Endometrial microvascular endothelial cells (primary cell): ENCODE measurements around the gene RBBP8. TPM values are rescaled to one million over a fixed set of nuclear protein-coding genes. Genes with fewer than 3 reads are reported as not detected.

Experiments
- in situ Hi-C: cut with HindIII; loops from 2 replicates; pipeline ENCODE4 v1.10.0; 2017; ENCODE audit warnings: low sequenced_read_pairs, low pct_unique_long_range_greater_than_20kb; ENCODE audit errors: inconsistent ontology term
- total RNA-seq: library from RNA; depleted of rRNA; stranded (reverse); fragments of >200 nt; gene quantifications from one replicate; pipeline ENCODE4 v1.2.3, GENCODE V29; 2015; ENCODE audit errors: inconsistent ontology term

RBBP8 gene
- total RNA-seq, 1 donor from 2014 or later: 12.6 TPM

GRCh38 chr18:23049698-23050373 lies 116.7 kb downstream of the RBBP8 start:
- in situ Hi-C loops: no loop called here

- in situ Hi-C loops: no loop called here
Observed at GRCh38 chr18:23053776-23054457, 120.8 kb downstream of the RBBP8 start.

GRCh38 chr18:23054553-23054952 lies 121.4 kb downstream of the RBBP8 start:
- in situ Hi-C loops: no loop called here

- in situ Hi-C loops: no loop called here
Observed at GRCh38 chr18:23056315-23056714, 123.2 kb downstream of the RBBP8 start.

GRCh38 chr18:23057096-23057495 lies 124.0 kb downstream of the RBBP8 start:
- in situ Hi-C loops: no loop called here

- in situ Hi-C loops: no loop called here
Observed at GRCh38 chr18:23058746-23059415, 125.8 kb downstream of the RBBP8 start.

- in situ Hi-C loops: no loop called here
Observed at GRCh38 chr18:23059541-23060465, 126.7 kb downstream of the RBBP8 start.

- in situ Hi-C loops: no loop called here
Observed at GRCh38 chr18:23062011-23062410, 128.9 kb downstream of the RBBP8 start.

GRCh38 chr18:23063502-23063901 lies 130.4 kb downstream of the RBBP8 start:
- in situ Hi-C loops: no loop called here

GRCh38 chr18:23065234-23065806 lies 132.2 kb downstream of the RBBP8 start:
- in situ Hi-C loops: no loop called here

GRCh38 chr18:23066060-23066459 lies 132.9 kb downstream of the RBBP8 start:
- in situ Hi-C loops: no loop called here

- in situ Hi-C loops: no loop called here
Observed at GRCh38 chr18:23066504-23067039, 133.4 kb downstream of the RBBP8 start.

- in situ Hi-C loops: no loop called here
Observed at GRCh38 chr18:23067236-23067635, 134.1 kb downstream of the RBBP8 start.

GRCh38 chr18:23068011-23068410 lies 134.9 kb downstream of the RBBP8 start:
- in situ Hi-C loops: no loop called here

- in situ Hi-C loops: no loop called here
Observed at GRCh38 chr18:23068570-23069310, 135.6 kb downstream of the RBBP8 start.

GRCh38 chr18:23069481-23069880 lies 136.4 kb downstream of the RBBP8 start:
- in situ Hi-C loops: no loop called here

- in situ Hi-C loops: no loop called here
Observed at GRCh38 chr18:23069898-23070297, 136.8 kb downstream of the RBBP8 start.

- in situ Hi-C loops: no loop called here
Observed at GRCh38 chr18:23071285-23071684, 138.2 kb downstream of the RBBP8 start.
